H1 (cell line): ENCODE results near the gene MEGF9. TPM values are rescaled to one million over a fixed set of nuclear protein-coding genes. Genes with fewer than 3 reads are reported as not detected.

ENCODE experiments used
- CTCF ChIA-PET: fragments of 300-600 bp; sonication (Branson Sonifier 250); formaldehyde crosslinking; loops from one replicate; lab custom pipeline; 2021; ENCODE audit not compliant: partially characterized antibody; lab: Charles Lee
- POLR2A ChIA-PET: fragments of 300-600 bp; sonication (Branson Sonifier 250); formaldehyde crosslinking; loops from one replicate; lab custom pipeline; 2021; ENCODE audit warnings: inconsistent platforms; ENCODE audit not compliant: partially characterized antibody; lab: Charles Lee
- DNase-seq, 2 experiments: peaks; one replicate each; pipeline versions ENCODE4 v3.0.0 to v3.0.0-alpha.2; 2010 to 2022; ENCODE audit warnings: low spot score in 2 of 2, low read depth in 1 of 2, mixed read lengths in 1 of 2
- FAIRE-seq: peaks from 2 replicates; lab custom pipeline; 2011; peaks lifted over from hg19 to GRCh38; lab: Jason Lieb, UNC
- H2AFZ ChIP-seq: 2 replicates; pipeline ENCODE4 v1.8.1; 2012; ENCODE audit warnings: low read length, inconsistent platforms
- H2AK5ac ChIP-seq: 2 replicates; pipeline ENCODE4 v1.6.1; 2013; ENCODE audit warnings: low read depth, low read length
- H2BK120ac ChIP-seq: replicated peaks from 2 replicates; pipeline ENCODE3; 2013; ENCODE audit warnings: low read depth, low read length, inconsistent platforms
- H2BK12ac ChIP-seq: 2 replicates; pipeline ENCODE4 v1.6.1; 2013; ENCODE audit warnings: low read depth, low read length
- H2BK15ac ChIP-seq: 2 replicates; pipeline ENCODE4 v1.6.1; 2013; ENCODE audit warnings: low read length
- H2BK20ac ChIP-seq: 2 replicates; pipeline ENCODE4 v1.6.1; 2013; ENCODE audit warnings: low read length
- H2BK5ac ChIP-seq: 2 replicates; pipeline ENCODE4 v1.6.1; 2013; ENCODE audit warnings: low read depth, low read length
- H3K14ac ChIP-seq: 2 replicates; pipeline ENCODE4 v1.6.1; 2013; ENCODE audit warnings: inconsistent platforms; ENCODE audit not compliant: insufficient read length
- H3K18ac ChIP-seq: 2 replicates; pipeline ENCODE4 v1.6.1; 2013; ENCODE audit warnings: low read length; ENCODE audit errors: extremely low read depth
- H3K23ac ChIP-seq: 2 replicates; pipeline ENCODE4 v1.6.1; 2013; ENCODE audit warnings: inconsistent platforms; ENCODE audit not compliant: insufficient read length
- H3K23me2 ChIP-seq: 2 replicates; pipeline ENCODE4 v1.6.1; 2013; ENCODE audit warnings: low read depth, low read length
- H3K27ac ChIP-seq: 2 replicates; pipeline ENCODE4 v1.6.1; 2011; ENCODE audit warnings: low read depth, low read length, inconsistent platforms
- H3K27me3 ChIP-seq, 4 experiments: replicated peaks in 1 of 4; 1 replicate in 1 of 4; 2 replicates in 3 of 4; pipeline versions ENCODE4 v1.6.1 to v1.8.1; 2011 to 2013; ENCODE audit warnings: low read length in 3 of 4, mild to moderate bottlenecking in 3 of 4, inconsistent platforms in 2 of 4, mixed read lengths in 2 of 4, moderate library complexity in 1 of 4; ENCODE audit not compliant: control insufficient read depth in 3 of 4, insufficient read depth in 3 of 4; ENCODE audit errors: extremely low read depth in 1 of 4
- H3K36me3 ChIP-seq, 4 experiments: 2 replicates each; pipeline versions ENCODE4 v1.6.1 to v1.8.1; 2011 to 2013; ENCODE audit warnings: mild to moderate bottlenecking in 4 of 4, low read length in 3 of 4, moderate library complexity in 2 of 4, control low read depth in 1 of 4, inconsistent platforms in 1 of 4; ENCODE audit not compliant: insufficient read depth in 4 of 4, control insufficient read depth in 2 of 4
- H3K4ac ChIP-seq: replicated peaks from 2 replicates; pipeline ENCODE3; 2013; ENCODE audit warnings: low read length, low read depth, mixed read lengths, inconsistent platforms; ENCODE audit not compliant: insufficient read length
- H3K4me1 ChIP-seq, 4 experiments: replicated peaks in 1 of 4; 1 replicate in 1 of 4; 2 replicates in 3 of 4; pipeline versions ENCODE4 v1.6.1 to v1.8.1; 2011 to 2013; ENCODE audit warnings: low read length in 3 of 4, inconsistent platforms in 2 of 4, mixed read lengths in 1 of 4; ENCODE audit not compliant: insufficient read depth in 4 of 4, control insufficient read depth in 3 of 4
- H3K4me2 ChIP-seq, 2 experiments: 2 replicates each; pipeline versions ENCODE4 v1.6.1 to v1.8.1; 2011 to 2013; ENCODE audit warnings: low read depth in 2 of 2, low read length in 2 of 2, control low read depth in 1 of 2, inconsistent platforms in 1 of 2, mild to moderate bottlenecking in 1 of 2; ENCODE audit not compliant: insufficient read depth in 1 of 2
- H3K4me3 ChIP-seq, 4 experiments: fragments of 200-600, 300-600 bp in 1 of 4; sonication (generic), shearing (Covaris generic), sonication (Bioruptor Twin) in 1 of 4; 2 replicates each; pipeline versions ENCODE4 v1.5.1 to v1.8.1; 2011 to 2016; ENCODE audit warnings: low read length in 4 of 4, low read depth in 3 of 4, control low read depth in 2 of 4, inconsistent platforms in 2 of 4, mild to moderate bottlenecking in 2 of 4, mixed read lengths in 1 of 4, moderate library complexity in 1 of 4; ENCODE audit not compliant: insufficient read depth in 2 of 4; ENCODE audit errors: extremely low read depth in 1 of 4
- H3K56ac ChIP-seq: replicated peaks from 2 replicates; pipeline ENCODE3; 2013; ENCODE audit warnings: low read depth, mild to moderate bottlenecking, mixed read lengths, low read length, inconsistent platforms; ENCODE audit not compliant: insufficient read length
- H3K79me1 ChIP-seq: 2 replicates; pipeline ENCODE4 v1.6.1; 2013; ENCODE audit warnings: low read depth, low read length, control low read depth
- H3K79me2 ChIP-seq, 2 experiments: 2 replicates each; pipeline versions ENCODE4 v1.6.1 to v1.8.1; 2012 to 2013; ENCODE audit warnings: low read length in 2 of 2, mild to moderate bottlenecking in 2 of 2, inconsistent platforms in 1 of 2; ENCODE audit not compliant: insufficient read depth in 2 of 2, control insufficient read depth in 1 of 2
- H3K9ac ChIP-seq, 4 experiments: replicated peaks in 1 of 4; 1 replicate in 1 of 4; 2 replicates in 3 of 4; pipeline versions ENCODE4 v1.6.1 to v1.8.1; 2011 to 2013; ENCODE audit warnings: low read depth in 3 of 4, low read length in 3 of 4, control low read depth in 2 of 4, mild to moderate bottlenecking in 2 of 4, moderate library complexity in 2 of 4, inconsistent platforms in 1 of 4; ENCODE audit errors: extremely low read depth in 1 of 4
- H3K9me3 ChIP-seq, 2 experiments: 2 replicates each; pipeline versions ENCODE4 v1.6.1 to v1.8.1; 2012 to 2013; ENCODE audit warnings: mild to moderate bottlenecking in 2 of 2, moderate library complexity in 2 of 2, control low read depth in 1 of 2, inconsistent platforms in 1 of 2, low read depth in 1 of 2, low read length in 1 of 2, mixed read lengths in 1 of 2; ENCODE audit not compliant: insufficient read depth in 2 of 2
- H4K20me1 ChIP-seq, 2 experiments: replicated peaks in 1 of 2; 2 replicates each; pipeline versions ENCODE3 to v1.8.1; 2011 to 2013; ENCODE audit warnings: inconsistent platforms in 2 of 2, low read length in 2 of 2, mild to moderate bottlenecking in 1 of 2; ENCODE audit not compliant: insufficient read depth in 2 of 2, control insufficient read depth in 1 of 2
- H4K5ac ChIP-seq: 2 replicates; pipeline ENCODE4 v1.6.1; 2013; ENCODE audit warnings: low read length, low read depth, mixed read lengths, inconsistent platforms; ENCODE audit not compliant: insufficient read length
- H4K8ac ChIP-seq: 2 replicates; pipeline ENCODE4 v1.8.0; 2013; ENCODE audit warnings: mild to moderate bottlenecking, moderate library complexity, low read length, inconsistent platforms; ENCODE audit not compliant: insufficient read depth; ENCODE audit errors: extremely low read depth
- H4K91ac ChIP-seq: replicated peaks from 2 replicates; pipeline ENCODE3; 2013; ENCODE audit warnings: low read length, mixed read lengths, inconsistent platforms; ENCODE audit not compliant: insufficient read length
- CREB1 ChIP-seq: IDR thresholded peaks from 2 replicates; pipeline ENCODE4 v1.6.1; 2012; ENCODE audit warnings: inconsistent platforms
- RXRA ChIP-seq: IDR thresholded peaks from 2 replicates; pipeline ENCODE4 v1.6.1; 2011; ENCODE audit warnings: low read depth, mild to moderate bottlenecking, low read length, moderate library complexity; ENCODE audit not compliant: insufficient read depth
- TAF7 ChIP-seq: optimal IDR thresholded peaks from 2 replicates; pipeline ENCODE3; 2011; ENCODE audit warnings: low read depth, mild to moderate bottlenecking, inconsistent platforms, low read length, moderate library complexity, borderline replicate concordance
- WGBS, 2 experiments: shearing (Covaris generic) in 1 of 2; methylation state at CpG; one replicate each; pipeline versions ENCODE4 v1.1.6 to v1.1.7; 2013 to 2015; ENCODE audit warnings: low lambda C conversion rate in 2 of 2, mixed read lengths in 2 of 2, inconsistent platforms in 1 of 2, low coverage in 1 of 2, missing lambda C conversion rate in 1 of 2; ENCODE audit not compliant: insufficient replicate concordance in 2 of 2, insufficient coverage in 1 of 2, insufficient read length in 1 of 2; ENCODE audit errors: extremely low coverage in 1 of 2, missing lambda C conversion rate in 1 of 2; 5-methylcytosine and 5-hydroxymethylcytosine counted together
- polyA plus RNA-seq, 7 experiments: library from polyadenylated mRNA; depleted of rRNA in 3 of 7; stranded (reverse) in 5 of 7; unstranded in 2 of 7; fragments of >200 nt in 5 of 7; fragments of 200-250 nt in 2 of 7; gene quantifications; 1 replicate in 5 of 7; 2 replicates in 1 of 7; 4 replicates in 1 of 7; pipeline versions ENCODE4 v1.2.1 to v1.2.3, GENCODE V29; 2011 to 2013; ENCODE audit warnings: missing spikeins in 2 of 7, mixed read lengths in 2 of 7
- total RNA-seq: library from RNA; stranded (reverse); fragmentation: NEBNext Ultra II Directional; extraction: Animal tissue kit (Norgen Biotek cat#: 25700); gene quantifications from 2 replicates; pipeline ENCODE4 v1.2.1, GENCODE V29; 2021

MEGF9 gene
- total and polyA plus RNA-seq, 2 of the 8 experiments (the other 6 are each of a cell fraction or from before 2014, with no cell fraction given), result 0.45 to 1.8 TPM

DNA sequence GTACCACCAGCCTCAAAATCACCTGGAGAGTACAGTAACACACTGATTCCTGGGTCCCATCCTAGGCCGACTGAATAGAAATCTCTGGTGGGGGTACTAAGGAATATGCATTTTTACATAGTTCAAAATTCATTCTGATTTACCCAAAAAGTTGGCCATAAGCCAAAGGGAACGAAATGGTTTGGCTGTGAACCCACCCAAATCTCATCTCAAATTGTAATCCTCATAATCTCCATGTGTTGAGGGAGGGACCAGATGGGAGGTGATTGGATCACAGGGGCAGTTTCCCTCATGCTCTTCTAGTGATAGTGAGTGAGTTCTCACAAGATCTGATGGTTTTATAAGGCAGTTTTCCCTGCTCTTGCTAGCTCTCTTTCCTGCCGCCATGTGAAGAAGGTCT lies 31.1 kb downstream of the MEGF9 start:
- no peaks in the 10 kb centered on the region for H3K79me2 ChIP-seq
- 85% methylated on average over 3 of the region's 3 CpGs; no CpG with 5 or more reads in 1 of the 2 experiments for WGBS, 2 experiments
- no peak overlapping the region for H4K91ac ChIP-seq
- H3K23ac ChIP-seq, result no peak overlapping the region
- H3K9me3 ChIP-seq, result no peaks in the 10 kb centered on the region
- H3K4me2 ChIP-seq, result no peak overlapping the region
- no peak for DNase-seq
- H3K9ac ChIP-seq, result no peak overlapping the region
- no peak overlapping the region for H2AK5ac ChIP-seq
- no peaks in the 10 kb centered on the region for H3K4me1 ChIP-seq
- no peak overlapping the region for H2BK15ac ChIP-seq
- ChIA-PET POLR2A (no interaction called here), CTCF (interaction anchor here (1.1 kb wide), 1 partner anchor 24 kb away, joined by 3 read pairs; no protein-coding TSS in a partner anchor)
- H4K8ac ChIP-seq, result no peak overlapping the region
- H4K5ac ChIP-seq, result no peak overlapping the region
- H3K14ac ChIP-seq, result no peak overlapping the region
- H2BK120ac ChIP-seq, result no peak overlapping the region
- no peak for FAIRE-seq
- H3K36me3 ChIP-seq, result no peaks in the 10 kb centered on the region
- no peak overlapping the region for H3K4ac ChIP-seq
- no peak overlapping the region for H3K56ac ChIP-seq
- no peak overlapping the region for H2BK20ac ChIP-seq
- H2AFZ ChIP-seq, result no peak overlapping the region
- peaks cover 0 to 5% (median 2%) of the 10 kb centered on the region in 4 experiments; a peak in 4 of 7 replicates for H3K27me3 ChIP-seq
- no peaks in the 10 kb centered on the region for H3K79me1 ChIP-seq
- H3K23me2 ChIP-seq, result no peaks in the 10 kb centered on the region
- no peak overlapping the region for H3K4me3 ChIP-seq
- H3K18ac ChIP-seq, result no peak overlapping the region
- TF ChIP-seq RXRA, result no peak
- TF ChIP-seq TAF7, result no peak
- TF ChIP-seq CREB1, result no peak
- TF ChIP-seq, all 59 proteins: peak for 0
- no peak overlapping the region for H2BK5ac ChIP-seq
- peaks cover 0 to 6% of the 10 kb centered on the region in 2 experiments for H4K20me1 ChIP-seq
- no peak overlapping the region for H2BK12ac ChIP-seq
- no peak overlapping the region for H3K27ac ChIP-seq
